ENCODE measurements around the gene AJAP1.

The AJAP1 gene

GRCh38 chr1:4743978-4744750 lies 89.8 kb downstream of the AJAP1 start:
- no peak for DNase-seq

GRCh38 chr1:4745560-4745959 lies 91.2 kb downstream of the AJAP1 start:
- DNase-seq = no peak

GRCh38 chr1:4749406-4749805 lies 95.0 kb downstream of the AJAP1 start:
- DNase-seq = no peak

- DNase-seq = no peak
Measured at GRCh38 chr1:4750177-4750576, 95.8 kb downstream of the AJAP1 start.

GRCh38 chr1:4752059-4752458 lies 97.7 kb downstream of the AJAP1 start:
- no peak for DNase-seq

GRCh38 chr1:4754816-4755215 lies 100.4 kb downstream of the AJAP1 start:
- no peak for DNase-seq

- no peak for DNase-seq
Measured at GRCh38 chr1:4755301-4755845, 101.0 kb downstream of the AJAP1 start.

GRCh38 chr1:4755864-4756504 lies 101.6 kb downstream of the AJAP1 start:
- no peak for DNase-seq

- DNase-seq = no peak
Measured at GRCh38 chr1:4756851-4757580, 102.6 kb downstream of the AJAP1 start.

- DNase-seq = no peak
Measured at GRCh38 chr1:4759671-4760070, 105.3 kb downstream of the AJAP1 start.

- DNase-seq = no peak
Measured at GRCh38 chr1:4760088-4760487, 105.7 kb downstream of the AJAP1 start.

GRCh38 chr1:4761324-4761723 lies 106.9 kb downstream of the AJAP1 start:
- no peak for DNase-seq

- no peak for DNase-seq
Measured at GRCh38 chr1:4762146-4762545, 107.7 kb downstream of the AJAP1 start.

GRCh38 chr1:4767308-4767707 lies 112.9 kb downstream of the AJAP1 start:
- no peak for DNase-seq

- no peak for DNase-seq
Measured at GRCh38 chr1:4768553-4768952, 114.1 kb downstream of the AJAP1 start.

- DNase-seq = no peak
Measured at GRCh38 chr1:4769516-4770280, 115.3 kb downstream of the AJAP1 start.

GRCh38 chr1:4770713-4771112 lies 116.3 kb downstream of the AJAP1 start:
- DNase-seq = no peak

GRCh38 chr1:4771267-4771666 lies 116.9 kb downstream of the AJAP1 start:
- no peak for DNase-seq

GRCh38 chr1:4771721-4772120 lies 117.3 kb downstream of the AJAP1 start:
- DNase-seq = no peak

- DNase-seq = no peak
Measured at GRCh38 chr1:4772294-4773010, 118.0 kb downstream of the AJAP1 start.

GRCh38 chr1:4773226-4773625 lies 118.8 kb downstream of the AJAP1 start:
- DNase-seq = no peak

GRCh38 chr1:4775506-4775905 lies 121.1 kb downstream of the AJAP1 start:
- DNase-seq = no peak

All from Kasumi-1 (cell line).